CD4-positive, alpha-beta T cell treated with Interferon gamma for 1 hour (primary cell): Measurements from ENCODE around the gene CITED1.

Source experiments
- DNase-seq: peaks from one replicate; pipeline ENCODE4 v3.0.0-alpha.2; 2020

CITED1 gene

GRCh38 chrX:72268597-72269365 lies 36.9 kb downstream of the CITED1 start:
- no peak for DNase-seq

GRCh38 chrX:72265263-72265662 lies 40.5 kb downstream of the CITED1 start:
- no peak for DNase-seq

- DNase-seq: no peak
Observed at GRCh38 chrX:72262077-72262476, 43.6 kb downstream of the CITED1 start.

GRCh38 chrX:72260448-72260847 lies 45.3 kb downstream of the CITED1 start:
- DNase-seq: no peak

GRCh38 chrX:72258174-72258573 lies 47.5 kb downstream of the CITED1 start:
- no peak for DNase-seq

- no peak for DNase-seq
Observed at GRCh38 chrX:72255864-72256263, 49.9 kb downstream of the CITED1 start.

GRCh38 chrX:72255445-72255844 lies 50.3 kb downstream of the CITED1 start:
- no peak for DNase-seq

- no peak for DNase-seq
Observed at GRCh38 chrX:72254816-72255215, 50.9 kb downstream of the CITED1 start.

- DNase-seq: no peak
Observed at GRCh38 chrX:72253686-72254085, 52.0 kb downstream of the CITED1 start.
